GM23338 (cell line): Measurements from ENCODE around the gene JOSD1.

Source experiments
- CTCF ChIP-seq, 2 experiments: fragments of 200-600 bp in 1 of 2; sonication (generic) in 1 of 2; conservative IDR thresholded peaks; 2 replicates each; pipeline versions ENCODE4 v1.5.1 to v1.6.1; 2016 to 2017; ENCODE audit warnings: antibody characterized with exemption in 2 of 2, low read depth in 2 of 2, mild to moderate bottlenecking in 2 of 2, moderate library complexity in 1 of 2
- EZH2 ChIP-seq: fragments of 200-600 bp; sonication (generic); IDR thresholded peaks from one replicate; pipeline ENCODE4 v1.8.0; 2017; ENCODE audit warnings: antibody characterized with exemption, mild to moderate bottlenecking, low read depth; ENCODE audit not compliant: unreplicated experiment
- EZH2phosphoT487 ChIP-seq: fragments of 200-600 bp; sonication (generic); IDR thresholded peaks from one replicate; pipeline ENCODE4 v1.8.1; 2018; ENCODE audit warnings: antibody characterized with exemption; ENCODE audit not compliant: unreplicated experiment
- JUNB ChIP-seq: IDR thresholded peaks from one replicate; pipeline ENCODE4 v1.6.1; 2016; ENCODE audit warnings: antibody characterized with exemption; ENCODE audit not compliant: unreplicated experiment
- POLR2AphosphoS5 ChIP-seq: IDR thresholded peaks from 2 replicates; pipeline ENCODE4 v1.6.1; 2016; ENCODE audit warnings: antibody characterized with exemption, low read depth
- REST ChIP-seq: IDR thresholded peaks from one replicate; pipeline ENCODE4 v1.6.1; 2018; ENCODE audit warnings: antibody characterized with exemption; ENCODE audit not compliant: unreplicated experiment
- ZNF114 ChIP-seq: fragments of 250-450 bp; sonication (Bioruptor Pico); IDR thresholded peaks from 2 replicates; pipeline ENCODE4 v1.5.0; 2020; ENCODE audit warnings: mild to moderate bottlenecking, moderate library complexity
- ZNF462 ChIP-seq: fragments of 250-450 bp; sonication (Bioruptor Pico); IDR thresholded peaks from 2 replicates; pipeline ENCODE4 v1.5.0; 2020; ENCODE audit warnings: mild to moderate bottlenecking, moderate library complexity

GRCh38 chr22:38715176-38715764, 14.5 kb upstream of the JOSD1 start:
- TF ChIP-seq CTCF (conservative IDR thresholded peaks at IDR 0.05; ENCODE audit: low read depth in 2 of 2) (no peak), EZH2phosphoT487 (no peak), REST (no peak), EZH2 (no peak), POLR2AphosphoS5 (no peak), ZNF114 (CRISPR knock-in tag) (no peak), JUNB (no peak), ZNF462 (CRISPR knock-in tag) (no peak)
